Hepatocyte (in vitro differentiated cells): ENCODE results near the gene DPCD.

Experiments used
- CTCF ChIP-seq: fragments of 200-600 bp; sonication (generic); IDR thresholded peaks from 2 replicates; pipeline ENCODE4 v1.5.1; 2016; ENCODE audit warnings: antibody characterized with exemption, mild to moderate bottlenecking; ENCODE audit not compliant: poor library complexity
- EZH2 ChIP-seq: fragments of 200-600 bp; sonication (generic); IDR thresholded peaks from 2 replicates; pipeline ENCODE4 v1.6.1; 2016; ENCODE audit warnings: antibody characterized with exemption, mild to moderate bottlenecking, borderline replicate concordance
- EZH2phosphoT487 ChIP-seq: fragments of 200-600 bp; sonication (generic); IDR thresholded peaks from one replicate; pipeline ENCODE4 v1.6.1; 2018; ENCODE audit warnings: antibody characterized with exemption, mild to moderate bottlenecking, low read depth, moderate library complexity; ENCODE audit not compliant: unreplicated experiment, severe bottlenecking

GRCh38 chr10:101572126-101572525 is 16.0 kb upstream of the DPCD start:
- TF ChIP-seq EZH2phosphoT487 (no peak), CTCF (no peak), EZH2 (no peak)
